Fibroblast of pulmonary artery (primary cell): ENCODE results near the gene ADARB2.
A peak's percentile ranks its signal among the peaks of the same experiment; 100 is the strongest.
"Not testable (repeated sequence)": the region's sequence is repeated elsewhere in the genome, so short reads cannot be mapped to it uniquely, and the experiment has no call there.

Source experiments
- DNase-seq: peaks from one replicate; pipeline ENCODE4 v3.0.0-alpha.2; 2010; ENCODE audit warnings: low read depth
- H3K4me3 ChIP-seq: replicated peaks from 2 replicates; pipeline ENCODE4 v1.5.1; 2011; ENCODE audit warnings: low read depth, mild to moderate bottlenecking, control low read depth, low read length, moderate library complexity
- TF ChIP-seq, protein P1 (sequence below): IDR thresholded peaks from 2 replicates; pipeline ENCODE4 v1.5.1; 2011; ENCODE audit warnings: mild to moderate bottlenecking, control low read depth, low read length, inconsistent platforms; ENCODE audit errors: missing control alignments

ADARB2 gene

DNA sequence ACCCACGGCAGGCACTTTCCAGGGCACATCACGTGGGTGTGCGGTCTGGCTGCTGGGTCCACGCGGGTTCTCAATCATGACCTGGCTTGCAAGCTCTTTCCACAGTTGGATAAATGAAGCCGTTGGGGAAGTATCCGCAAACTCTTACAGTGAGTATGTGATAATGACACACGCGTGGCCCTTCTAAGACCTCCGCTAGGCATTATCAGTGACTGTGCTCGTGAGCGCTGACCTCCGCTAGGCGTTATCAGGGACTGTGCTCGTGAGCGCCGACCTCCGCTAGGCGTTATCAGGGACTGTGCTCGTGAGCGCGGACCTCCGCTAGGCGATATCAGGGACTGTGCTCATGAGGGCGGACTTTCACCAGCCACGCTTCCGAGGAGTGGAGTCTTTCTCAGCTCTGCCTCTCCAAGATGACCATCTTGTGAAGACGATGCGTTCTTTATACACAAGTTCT, 574.1 kb downstream of the ADARB2 start:
- no peak overlapping the region for H3K4me3 ChIP-seq
- DNase-seq: no peak
- TF ChIP-seq, protein P1, sequence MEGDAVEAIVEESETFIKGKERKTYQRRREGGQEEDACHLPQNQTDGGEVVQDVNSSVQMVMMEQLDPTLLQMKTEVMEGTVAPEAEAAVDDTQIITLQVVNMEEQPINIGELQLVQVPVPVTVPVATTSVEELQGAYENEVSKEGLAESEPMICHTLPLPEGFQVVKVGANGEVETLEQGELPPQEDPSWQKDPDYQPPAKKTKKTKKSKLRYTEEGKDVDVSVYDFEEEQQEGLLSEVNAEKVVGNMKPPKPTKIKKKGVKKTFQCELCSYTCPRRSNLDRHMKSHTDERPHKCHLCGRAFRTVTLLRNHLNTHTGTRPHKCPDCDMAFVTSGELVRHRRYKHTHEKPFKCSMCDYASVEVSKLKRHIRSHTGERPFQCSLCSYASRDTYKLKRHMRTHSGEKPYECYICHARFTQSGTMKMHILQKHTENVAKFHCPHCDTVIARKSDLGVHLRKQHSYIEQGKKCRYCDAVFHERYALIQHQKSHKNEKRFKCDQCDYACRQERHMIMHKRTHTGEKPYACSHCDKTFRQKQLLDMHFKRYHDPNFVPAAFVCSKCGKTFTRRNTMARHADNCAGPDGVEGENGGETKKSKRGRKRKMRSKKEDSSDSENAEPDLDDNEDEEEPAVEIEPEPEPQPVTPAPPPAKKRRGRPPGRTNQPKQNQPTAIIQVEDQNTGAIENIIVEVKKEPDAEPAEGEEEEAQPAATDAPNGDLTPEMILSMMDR: no peak

DNA sequence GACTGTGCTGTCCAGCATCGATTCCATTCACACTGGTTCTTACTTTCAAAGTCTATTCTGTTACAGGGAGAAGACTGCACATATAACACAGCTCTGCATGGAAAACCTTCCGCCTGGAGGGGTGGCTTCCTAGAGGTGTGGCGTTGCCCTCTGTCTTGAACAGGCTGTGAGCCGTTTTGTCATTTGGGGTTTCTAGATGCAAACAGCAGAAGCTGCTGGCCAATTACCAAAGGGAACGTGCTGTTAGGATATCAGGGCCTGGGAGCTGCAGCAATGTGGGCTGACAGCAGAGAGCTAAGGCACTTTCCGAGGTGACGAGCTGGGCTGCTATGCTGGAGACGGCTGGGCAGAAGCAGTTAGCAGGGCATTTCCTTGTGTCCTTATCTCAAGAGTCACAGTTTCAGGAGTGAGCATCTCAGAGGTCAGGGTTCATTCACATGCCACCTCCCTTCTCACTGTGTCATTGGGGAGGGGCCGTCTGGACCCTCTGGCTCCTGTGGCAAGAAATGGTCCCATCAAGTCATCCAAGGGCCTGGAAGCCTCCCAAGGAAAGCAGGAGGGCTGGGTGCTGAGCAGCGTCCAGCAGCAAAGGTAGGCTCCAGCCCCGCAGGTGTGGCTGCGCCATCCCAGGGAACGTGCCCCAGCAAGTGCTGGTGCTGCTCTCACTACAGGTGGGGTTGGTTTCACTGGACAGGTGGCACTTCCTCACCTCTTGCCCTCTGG, 574.7 kb downstream of the ADARB2 start:
- DNase-seq: no peak
- TF ChIP-seq, protein P1: no peak
- H3K4me3 ChIP-seq: no peak overlapping the region

DNA sequence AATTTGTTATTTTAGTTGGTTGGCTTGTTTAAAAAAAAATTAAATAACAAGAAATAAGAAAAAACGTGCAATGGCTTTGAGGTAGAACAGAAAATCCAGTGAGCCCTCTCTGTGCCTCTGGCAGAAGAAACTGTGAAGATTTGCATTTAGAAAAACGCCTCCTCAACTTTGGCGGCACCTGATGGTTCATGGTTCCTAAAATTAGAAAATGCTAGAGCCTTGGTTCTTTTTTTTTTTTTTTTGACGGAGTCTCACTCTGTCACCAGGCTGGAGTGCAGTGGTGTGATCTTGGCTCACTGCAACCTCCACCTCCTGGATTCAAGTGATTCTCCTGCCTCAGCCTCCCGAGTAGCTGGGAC, 576.0 kb downstream of the ADARB2 start:
- not testable (repeated sequence) for H3K4me3 ChIP-seq, DNase-seq

DNA sequence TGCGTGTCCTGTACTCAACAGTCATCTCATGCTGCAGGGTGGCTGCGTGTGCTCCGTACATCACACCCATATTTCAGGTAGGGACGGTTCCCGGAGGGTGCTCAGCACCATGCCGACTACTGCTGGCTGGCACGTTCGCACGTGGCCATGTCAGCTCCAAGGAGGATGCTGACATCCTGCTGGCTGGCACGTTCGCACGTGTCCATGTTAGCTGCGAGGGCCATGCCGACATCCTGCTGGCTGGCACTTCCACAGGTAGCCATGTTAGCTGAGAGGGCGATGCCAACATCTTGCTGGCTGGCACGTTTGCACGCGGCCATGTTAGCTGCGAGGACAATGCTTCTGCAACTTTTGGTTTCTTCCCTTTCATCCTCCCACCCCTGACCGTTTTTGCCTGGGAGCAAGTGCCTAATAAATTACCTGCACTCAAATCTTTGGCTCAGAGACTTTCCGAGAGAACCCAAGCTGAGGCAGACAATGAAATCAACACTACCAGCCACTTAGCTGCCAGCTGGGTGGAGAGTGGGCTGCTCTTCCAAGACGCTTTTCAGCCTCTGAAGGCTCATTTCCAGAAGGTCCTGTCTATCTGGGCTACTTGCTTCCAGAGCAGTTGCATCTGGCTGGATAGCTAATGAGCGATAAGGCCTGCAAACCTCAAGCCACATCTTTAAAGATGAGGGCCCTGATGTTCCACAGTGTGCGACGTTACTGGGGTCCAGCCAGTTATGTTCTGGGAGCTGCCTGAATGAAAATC, 576.6 kb downstream of the ADARB2 start:
- DNase-seq: no peak
- TF ChIP-seq, protein P1: no peak
- H3K4me3 ChIP-seq: no peak overlapping the region

DNA sequence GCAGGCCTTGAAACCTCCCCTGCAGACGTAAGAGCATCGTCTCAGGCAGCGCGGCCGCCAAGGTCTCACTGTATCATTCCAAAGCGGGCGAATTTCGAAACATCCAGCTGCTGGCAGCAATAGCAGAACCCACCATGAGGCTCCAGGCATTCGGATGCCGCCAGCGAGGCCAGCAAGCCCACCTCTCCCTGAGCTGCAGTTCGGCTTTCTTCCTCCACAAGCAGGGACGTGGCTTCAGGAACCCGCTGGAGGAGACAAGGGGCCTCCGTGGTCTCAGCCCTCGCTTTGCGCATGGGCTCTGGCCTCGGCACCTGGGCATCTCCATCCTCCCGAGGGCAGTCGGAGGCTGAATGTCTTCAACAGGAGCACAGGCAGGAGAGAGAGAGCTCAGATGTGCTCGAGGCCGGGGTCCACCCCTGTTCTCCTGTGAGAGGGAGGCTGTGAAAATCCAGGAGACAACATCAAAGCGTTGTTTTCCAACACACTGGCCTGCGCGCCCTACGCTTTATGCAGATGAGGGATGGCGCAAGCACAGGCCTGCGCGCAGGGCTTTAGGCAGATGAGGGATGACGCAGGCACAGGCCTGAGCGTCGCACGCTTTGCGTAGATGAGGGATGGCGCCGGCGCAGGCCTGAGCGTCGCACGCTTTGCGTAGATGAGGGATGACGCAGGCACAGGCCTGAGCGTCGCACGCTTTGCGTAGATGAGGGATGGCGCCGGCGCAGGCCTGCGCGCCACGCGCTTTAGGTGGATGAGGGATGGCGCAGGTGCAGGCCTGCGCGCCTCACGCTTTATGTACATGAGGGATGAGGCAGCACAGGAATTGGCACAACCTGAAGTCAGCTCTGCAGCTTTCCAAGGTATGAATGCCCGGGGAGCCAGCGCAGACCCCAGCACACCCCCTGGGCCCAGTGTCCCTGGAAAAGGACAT, 577.9 kb downstream of the ADARB2 start:
- TF ChIP-seq, protein P1: no peak
- DNase-seq: peak; percentile 31
- H3K4me3 ChIP-seq: no peak overlapping the region

DNA sequence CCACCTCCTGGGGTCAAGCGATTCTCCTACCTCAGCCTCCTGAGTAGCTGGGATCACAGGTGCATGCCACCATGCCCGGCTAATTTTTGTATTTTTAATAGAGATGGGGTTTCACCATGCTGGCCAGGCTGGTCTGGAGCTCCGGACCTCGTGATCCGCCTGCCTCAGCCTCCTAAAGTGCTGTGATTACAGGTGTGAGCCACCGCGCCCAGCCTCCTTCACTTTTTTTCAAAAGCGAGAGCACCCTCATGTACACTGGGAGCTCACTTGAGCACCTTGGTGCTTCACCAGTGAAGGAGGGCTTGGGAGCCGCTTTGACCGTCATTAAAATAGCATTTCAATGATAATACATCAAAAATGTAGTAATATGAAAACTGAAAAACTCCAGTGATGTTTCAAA, 578.8 kb downstream of the ADARB2 start:
- DNase-seq: not testable (repeated sequence)

DNA sequence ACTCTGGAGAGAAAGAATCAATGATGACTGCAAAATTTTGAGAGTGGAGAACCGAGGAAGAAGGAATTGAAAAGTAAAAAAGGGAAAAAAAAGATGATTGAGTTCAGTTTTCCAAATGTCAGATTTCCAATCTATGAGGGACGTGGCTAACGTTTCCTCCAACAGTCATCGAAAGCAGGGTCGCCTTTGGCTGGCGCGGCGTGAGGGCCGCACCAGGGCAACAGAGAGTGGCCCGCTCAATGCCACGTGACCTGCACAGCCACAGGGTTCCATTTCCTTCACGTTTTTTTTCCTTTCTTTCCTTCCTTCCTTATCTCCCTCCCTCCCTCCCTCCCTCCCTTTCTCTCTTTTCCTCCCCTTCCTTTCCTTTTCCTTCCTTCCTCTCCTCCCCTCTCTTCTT, 579.3 kb downstream of the ADARB2 start:
- TF ChIP-seq, protein P1: no peak
- no peak overlapping the region for H3K4me3 ChIP-seq
- no peak for DNase-seq

More for the DNA sequence above, 578.8 kb downstream of the ADARB2 start:
- not testable (repeated sequence) for H3K4me3 ChIP-seq
